Stimulated activated CD4-positive, alpha-beta T cell treated with anti-CD3 and anti-CD28 coated beads, TNF-alpha, amount 100 ng/mL, for 48 hours (primary cell): ENCODE measurements around the gene ATRX.
"Not testable (repeated sequence)": the region's sequence is repeated elsewhere in the genome, so short reads cannot be mapped to it uniquely, and the experiment has no call there.

Experiments used
- DNase-seq, 3 donors: peaks; one replicate each; pipeline ENCODE4 v3.0.0-alpha.2; 2020; ENCODE audit warnings: low read depth in 3 of 3

The ATRX gene

GRCh38 chrX:77731821-77732419, 54.1 kb downstream of the ATRX start:
- no peak for DNase-seq

- DNase-seq, result not testable (repeated sequence)
Observed at GRCh38 chrX:77726095-77726494, 59.9 kb downstream of the ATRX start.

GRCh38 chrX:77723681-77724080, 62.3 kb downstream of the ATRX start:
- DNase-seq, result no peak

GRCh38 chrX:77719388-77719787, 66.6 kb downstream of the ATRX start:
- DNase-seq, result no peak

- DNase-seq, result no peak
Observed at GRCh38 chrX:77704881-77705280, 81.1 kb downstream of the ATRX start.

GRCh38 chrX:77698242-77698641, 87.8 kb downstream of the ATRX start:
- no peak for DNase-seq

GRCh38 chrX:77694491-77694890, 91.5 kb downstream of the ATRX start:
- no peak for DNase-seq

GRCh38 chrX:77693594-77693993, 92.4 kb downstream of the ATRX start:
- DNase-seq, result no peak

- no peak for DNase-seq
Observed at GRCh38 chrX:77691916-77692315, 94.1 kb downstream of the ATRX start.

- DNase-seq, result no peak
Observed at GRCh38 chrX:77689376-77689775, 96.6 kb downstream of the ATRX start.

GRCh38 chrX:77685683-77686082, 100.3 kb downstream of the ATRX start:
- DNase-seq, result not testable (repeated sequence)

GRCh38 chrX:77679144-77679543, 106.9 kb downstream of the ATRX start:
- DNase-seq, result no peak

GRCh38 chrX:77675986-77676385, 110.0 kb downstream of the ATRX start:
- no peak for DNase-seq

- no peak for DNase-seq
Observed at GRCh38 chrX:77668391-77669237, 117.4 kb downstream of the ATRX start.

- DNase-seq, result no peak
Observed at GRCh38 chrX:77658886-77659285, 127.1 kb downstream of the ATRX start.

GRCh38 chrX:77652095-77652494, 133.9 kb downstream of the ATRX start:
- DNase-seq, result no peak

- DNase-seq, result peak in 1 of 3 donors; percentile 0
Observed at GRCh38 chrX:77640702-77641101, 145.3 kb downstream of the ATRX start.

GRCh38 chrX:77639820-77640219, 146.2 kb downstream of the ATRX start:
- no peak for DNase-seq

GRCh38 chrX:77638397-77638796, 147.6 kb downstream of the ATRX start:
- no peak for DNase-seq

GRCh38 chrX:77635373-77635772, 150.6 kb downstream of the ATRX start:
- DNase-seq, result no peak

GRCh38 chrX:77628294-77629025, 157.6 kb downstream of the ATRX start:
- no peak for DNase-seq

- no peak for DNase-seq
Observed at GRCh38 chrX:77622672-77623071, 163.3 kb downstream of the ATRX start.

GRCh38 chrX:77622233-77622632, 163.8 kb downstream of the ATRX start:
- no peak for DNase-seq
